ENCODE data around the gene CMC2. TPM values are rescaled to one million over a fixed set of nuclear protein-coding genes. Genes with fewer than 3 reads are reported as not detected.

Gene CMC2
- total RNA-seq, 1 experiment from 2014 or later, result 89.5 TPM

GRCh38 chr16:81006211-81006812, 373 bp downstream of the CMC2 start:
- H3K27ac ChIP-seq, result peak overlapping the region; percentile 80
- H3K9me2 ChIP-seq (ENCODE audit: insufficient read depth), result no peaks in the 10 kb centered on the region
- CTCF ChIA-PET, result interaction anchor here (0.5 kb wide), 1 partner anchor 12 kb away, joined by 3 read pairs; no protein-coding TSS in a partner anchor
- peak; percentile 37 to 69 for DNase-seq
- peaks cover 90% of the 10 kb centered on the region for H3K79me2 ChIP-seq (ENCODE audit: low read depth)
- no peaks in the 10 kb centered on the region for H3K27me3 ChIP-seq (ENCODE audit: insufficient read depth, low read depth)
- H3K36me3 ChIP-seq (ENCODE audit: low read depth), result no peaks in the 10 kb centered on the region; the same call in 1 of the 2 replicates
- peaks cover 28% of the 10 kb centered on the region for H3K4me1 ChIP-seq (replicated peaks; ENCODE audit: insufficient read depth)
- no peaks in the 10 kb centered on the region for H3K9me3 ChIP-seq (ENCODE audit: insufficient read depth, low read depth)
- POLR2A ChIA-PET (ENCODE audit: unreplicated experiment), result interaction anchor here (0.6 kb wide), 1 partner anchor 138 kb away, joined by 4 read pairs; no protein-coding TSS in a partner anchor
- peaks cover 12% of the 10 kb centered on the region for H3F3A ChIP-seq (ENCODE audit: insufficient read depth, low read depth)
- BruUV-seq (replicated peaks), result TSS peak; percentile 59
- H2AFZ ChIP-seq, result peak overlapping the region; percentile 87
- peak overlapping the region; percentile 87 for H3K4me3 ChIP-seq
- TF ChIP-seq CTCF (conservative IDR thresholded peaks at IDR 0.05), result no peak
- TF ChIP-seq EZH2 (IDR thresholded peaks at IDR 0.05; ENCODE audit: low read depth), result no peak
- peak overlapping the region; percentile 91 for H3K4me2 ChIP-seq
- peaks cover 18% of the 10 kb centered on the region for H4K20me1 ChIP-seq (ENCODE audit: insufficient read depth)
- intact Hi-C loops (cut with micrococcal nuclease; ENCODE audit: unreplicated experiment), result loop anchor here (10.0 kb wide), 1 partner anchor 718 kb away; no protein-coding TSS in a partner anchor

GRCh38 chr16:81005610-81006161, 999 bp downstream of the CMC2 start:
- BruUV-seq (replicated peaks), result no TSS peak
- TF ChIP-seq CTCF (conservative IDR thresholded peaks at IDR 0.05) (no peak), EZH2 (IDR thresholded peaks at IDR 0.05; ENCODE audit: low read depth) (no peak)
- Histone ChIP-seq H4K20me1 (ENCODE audit: insufficient read depth) (peaks cover 18% of the 10 kb centered on the region), H3K4me1 (replicated peaks; ENCODE audit: insufficient read depth) (peaks cover 28% of the 10 kb centered on the region), H3K79me2 (ENCODE audit: low read depth) (peaks cover 90% of the 10 kb centered on the region), H3K36me3 (ENCODE audit: low read depth) (peaks cover 3% of the 10 kb centered on the region; the same call in 1 of the 2 replicates), H3K9me2 (ENCODE audit: insufficient read depth) (no peaks in the 10 kb centered on the region), H3K27ac (no peak overlapping the region), H3K4me2 (peak overlapping the region; percentile 91), H3K9me3 (ENCODE audit: insufficient read depth, low read depth) (no peaks in the 10 kb centered on the region), H2AFZ (peak overlapping the region; percentile 87; the same call in 1 of the 2 replicates), H3K4me3 (peak overlapping the region; percentile 87), H3K27me3 (ENCODE audit: insufficient read depth, low read depth) (no peaks in the 10 kb centered on the region), H3F3A (ENCODE audit: insufficient read depth, low read depth) (peaks cover 12% of the 10 kb centered on the region)
- DNase-seq, result no peak
- intact Hi-C loops (cut with micrococcal nuclease; ENCODE audit: unreplicated experiment), result loop anchor here (10.0 kb wide), 1 partner anchor 719 kb away; no protein-coding TSS in a partner anchor
- POLR2A ChIA-PET (ENCODE audit: unreplicated experiment), result interaction anchor here (0.6 kb wide), 1 partner anchor 547 kb away, joined by 4 read pairs; no protein-coding TSS in a partner anchor
- CTCF ChIA-PET, result interaction anchor here (0.7 to 1.8 kb wide), 3 partner anchors 12 to 719 kb away, joined by 3 to 16 read pairs (median 3); no protein-coding TSS in a partner anchor

GRCh38 chr16:81004646-81005353, 1.9 kb downstream of the CMC2 start:
- CTCF ChIA-PET, result interaction anchor here (0.6 to 1.8 kb wide), 4 partner anchors 11 to 720 kb away, joined by 3 to 16 read pairs (median 4); no protein-coding TSS in a partner anchor
- POLR2A ChIA-PET (ENCODE audit: unreplicated experiment), result interaction anchor here (0.6 kb wide), 1 partner anchor 72 kb away, joined by 3 read pairs; no protein-coding TSS in a partner anchor
- peak; percentile 16 to 55 for DNase-seq
- Histone ChIP-seq H3K27ac (peak overlapping the region; percentile 42; the same call in 1 of the 2 replicates), H3F3A (ENCODE audit: insufficient read depth, low read depth) (peaks cover 12% of the 10 kb centered on the region), H3K9me3 (ENCODE audit: insufficient read depth, low read depth) (no peaks in the 10 kb centered on the region), H3K4me2 (peak overlapping the region; percentile 91), H3K27me3 (ENCODE audit: insufficient read depth, low read depth) (no peaks in the 10 kb centered on the region), H3K79me2 (ENCODE audit: low read depth) (peaks cover 90% of the 10 kb centered on the region), H3K4me3 (peak overlapping the region; percentile 55; the same call in 1 of the 2 replicates), H3K36me3 (ENCODE audit: low read depth) (peaks cover 5% of the 10 kb centered on the region; the same call in 1 of the 2 replicates), H3K4me1 (replicated peaks; ENCODE audit: insufficient read depth) (peaks cover 28% of the 10 kb centered on the region), H2AFZ (no peak overlapping the region), H3K9me2 (ENCODE audit: insufficient read depth) (no peaks in the 10 kb centered on the region), H4K20me1 (ENCODE audit: insufficient read depth) (peaks cover 18% of the 10 kb centered on the region)
- peak; percentile 81 for TF ChIP-seq CTCF (conservative IDR thresholded peaks at IDR 0.05)
- TF ChIP-seq EZH2 (IDR thresholded peaks at IDR 0.05; ENCODE audit: low read depth), result no peak
- no TSS peak for BruUV-seq (replicated peaks)
- intact Hi-C loops (cut with micrococcal nuclease; ENCODE audit: unreplicated experiment), result loop anchor here (10.0 kb wide), 1 partner anchor 720 kb away; no protein-coding TSS in a partner anchor

Data from PC-9 (cell line).